OCI-M2 (cell line): ENCODE measurements around the gene THSD4.

Experiments
- DNase-seq: peaks from one replicate; lab custom pipeline; 2025; ENCODE audit not compliant: unreplicated experiment; lab: John Stamatoyannopoulos, UW

Gene THSD4

GRCh38 chr15:71565006-71565405, 449.7 kb downstream of the THSD4 start:
- no peak for DNase-seq

- no peak for DNase-seq
Measured at GRCh38 chr15:71565631-71566160, 450.4 kb downstream of the THSD4 start.

GRCh38 chr15:71566226-71566625, 451.0 kb downstream of the THSD4 start:
- no peak for DNase-seq

GRCh38 chr15:71567173-71567572, 451.9 kb downstream of the THSD4 start:
- DNase-seq, result no peak

GRCh38 chr15:71568227-71568626, 453.0 kb downstream of the THSD4 start:
- DNase-seq, result no peak

GRCh38 chr15:71570736-71571135, 455.5 kb downstream of the THSD4 start:
- DNase-seq, result no peak

GRCh38 chr15:71571641-71572040, 456.4 kb downstream of the THSD4 start:
- no peak for DNase-seq

- no peak for DNase-seq
Measured at GRCh38 chr15:71572452-71573053, 457.3 kb downstream of the THSD4 start.

- no peak for DNase-seq
Measured at GRCh38 chr15:71573599-71573998, 458.3 kb downstream of the THSD4 start.

- DNase-seq, result no peak
Measured at GRCh38 chr15:71575474-71576045, 460.3 kb downstream of the THSD4 start.

GRCh38 chr15:71577071-71577470, 461.8 kb downstream of the THSD4 start:
- no peak for DNase-seq

- DNase-seq, result no peak
Measured at GRCh38 chr15:71581398-71581930, 466.2 kb downstream of the THSD4 start.

GRCh38 chr15:71585159-71585558, 469.9 kb downstream of the THSD4 start:
- no peak for DNase-seq

- no peak for DNase-seq
Measured at GRCh38 chr15:71586463-71586862, 471.2 kb downstream of the THSD4 start.

GRCh38 chr15:71588746-71589145, 473.5 kb downstream of the THSD4 start:
- DNase-seq, result no peak

- no peak for DNase-seq
Measured at GRCh38 chr15:71591057-71591456, 475.8 kb downstream of the THSD4 start.

- DNase-seq, result no peak
Measured at GRCh38 chr15:71592203-71592602, 476.9 kb downstream of the THSD4 start.

- DNase-seq, result no peak
Measured at GRCh38 chr15:71595846-71596553, 480.7 kb downstream of the THSD4 start.

GRCh38 chr15:71596672-71597071, 481.4 kb downstream of the THSD4 start:
- no peak for DNase-seq

GRCh38 chr15:71597126-71597525, 481.9 kb downstream of the THSD4 start:
- no peak for DNase-seq

- no peak for DNase-seq
Measured at GRCh38 chr15:71597637-71598036, 482.4 kb downstream of the THSD4 start.

- no peak for DNase-seq
Measured at GRCh38 chr15:71598741-71599140, 483.5 kb downstream of the THSD4 start.
